Cortex of kidney (tissue), 1 donor: ENCODE measurements around the gene LGALS12.

Source experiments
- DNase-seq: peaks from one replicate; lab custom pipeline; 2025; lab: John Stamatoyannopoulos, UW

LGALS12 gene

GRCh38 chr11:63505857-63506528, at the start of gene LGALS12:
Gene LGALS12, plus strand, starts transcription at chr11:63506084. Its CDS starts 375 bp downstream, at chr11:63506459.
- DNase-seq = no peak

- DNase-seq = no peak
These were observed 46.3 kb upstream of the LGALS12 start for GRCh38 chr11:63459586-63459985.

GRCh38 chr11:63462137-63462536, 43.7 kb upstream of the LGALS12 start:
- no peak for DNase-seq

- DNase-seq = no peak
These were observed 35.6 kb upstream of the LGALS12 start for GRCh38 chr11:63470311-63470710.

- DNase-seq = no peak
These were observed 33.5 kb upstream of the LGALS12 start for GRCh38 chr11:63472372-63472771.

GRCh38 chr11:63476618-63477017, 29.3 kb upstream of the LGALS12 start:
- no peak for DNase-seq

- DNase-seq = no peak
These were observed 27.0 kb upstream of the LGALS12 start for GRCh38 chr11:63478896-63479295.

GRCh38 chr11:63480039-63480438, 25.8 kb upstream of the LGALS12 start:
- no peak for DNase-seq

- no peak for DNase-seq
These were observed 20.1 kb upstream of the LGALS12 start for GRCh38 chr11:63485777-63486176.

- DNase-seq = no peak
These were observed 17.1 kb upstream of the LGALS12 start for GRCh38 chr11:63488789-63489188.

- DNase-seq = no peak
These were observed 16.0 kb upstream of the LGALS12 start for GRCh38 chr11:63489879-63490278.

- no peak for DNase-seq
These were observed 15.2 kb upstream of the LGALS12 start, which contains the start of gene PLAAT5 for GRCh38 chr11:63490551-63491239. Gene PLAAT5, minus strand, starts transcription at chr11:63491167. Its CDS starts 133 bp downstream, at chr11:63491034.

- DNase-seq = no peak
These were observed 14.7 kb upstream of the LGALS12 start for GRCh38 chr11:63491240-63491587.

- DNase-seq = no peak
These were observed 14.1 kb upstream of the LGALS12 start for GRCh38 chr11:63491636-63492372.

GRCh38 chr11:63492441-63492840, 13.4 kb upstream of the LGALS12 start:
- no peak for DNase-seq

GRCh38 chr11:63493127-63493526, 12.8 kb upstream of the LGALS12 start:
- no peak for DNase-seq

- DNase-seq = no peak
These were observed 10.9 kb upstream of the LGALS12 start for GRCh38 chr11:63494975-63495374.

- DNase-seq = no peak
These were observed 6.0 kb upstream of the LGALS12 start for GRCh38 chr11:63499874-63500273.

GRCh38 chr11:63501236-63501635, 4.6 kb upstream of the LGALS12 start:
- no peak for DNase-seq

GRCh38 chr11:63502252-63502820, 3.5 kb upstream of the LGALS12 start:
- DNase-seq = no peak

- no peak for DNase-seq
These were observed 2.4 kb upstream of the LGALS12 start for GRCh38 chr11:63503492-63503891.

- DNase-seq = no peak
These were observed 1.8 kb upstream of the LGALS12 start for GRCh38 chr11:63504054-63504453.
